ENCODE data around the gene MVP. TPM values are rescaled to one million over a fixed set of nuclear protein-coding genes. Genes with fewer than 3 reads are reported as not detected.
"Not testable (repeated sequence)": the region's sequence is repeated elsewhere in the genome, so short reads cannot be mapped to it uniquely, and the experiment has no call there.

The MVP gene
- total RNA-seq, 1 donor from 2014 or later = 431 TPM

DNA sequence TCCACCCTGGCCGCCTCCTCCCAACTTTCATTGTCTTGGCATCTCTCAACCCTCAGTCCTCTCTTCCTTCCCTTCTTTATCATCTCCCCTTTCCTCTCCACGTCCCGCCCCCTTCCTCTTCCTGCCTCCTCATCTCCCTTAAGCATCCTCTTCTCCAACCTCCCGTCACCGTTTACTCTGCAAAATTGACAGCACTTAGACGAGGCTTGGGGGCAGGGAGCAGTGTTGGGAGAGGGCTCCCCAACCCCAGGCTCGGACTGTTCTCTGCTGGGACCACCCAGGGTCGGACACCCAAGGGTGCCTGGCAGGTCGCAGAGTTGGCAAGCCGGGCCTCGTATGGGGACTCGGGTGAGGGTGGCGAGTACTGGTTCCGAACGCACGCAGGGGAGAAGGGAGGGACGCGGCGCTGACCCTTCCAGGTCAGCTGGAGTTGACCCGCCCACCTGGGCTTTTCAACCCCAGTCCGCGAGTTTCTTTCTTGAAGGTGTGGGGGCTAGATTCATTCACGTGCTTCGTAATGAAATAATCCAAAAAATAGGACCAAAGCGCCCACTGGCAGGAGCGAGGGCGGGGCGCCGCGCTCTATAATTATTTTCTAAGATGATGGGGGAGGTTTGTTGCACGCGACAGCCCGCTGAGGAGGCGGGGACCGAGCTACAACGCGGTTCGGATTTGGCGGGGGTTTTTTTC lies 5.1 kb upstream of the MVP start:
- no peak for DNase-seq (ENCODE audit: low read depth)

DNA sequence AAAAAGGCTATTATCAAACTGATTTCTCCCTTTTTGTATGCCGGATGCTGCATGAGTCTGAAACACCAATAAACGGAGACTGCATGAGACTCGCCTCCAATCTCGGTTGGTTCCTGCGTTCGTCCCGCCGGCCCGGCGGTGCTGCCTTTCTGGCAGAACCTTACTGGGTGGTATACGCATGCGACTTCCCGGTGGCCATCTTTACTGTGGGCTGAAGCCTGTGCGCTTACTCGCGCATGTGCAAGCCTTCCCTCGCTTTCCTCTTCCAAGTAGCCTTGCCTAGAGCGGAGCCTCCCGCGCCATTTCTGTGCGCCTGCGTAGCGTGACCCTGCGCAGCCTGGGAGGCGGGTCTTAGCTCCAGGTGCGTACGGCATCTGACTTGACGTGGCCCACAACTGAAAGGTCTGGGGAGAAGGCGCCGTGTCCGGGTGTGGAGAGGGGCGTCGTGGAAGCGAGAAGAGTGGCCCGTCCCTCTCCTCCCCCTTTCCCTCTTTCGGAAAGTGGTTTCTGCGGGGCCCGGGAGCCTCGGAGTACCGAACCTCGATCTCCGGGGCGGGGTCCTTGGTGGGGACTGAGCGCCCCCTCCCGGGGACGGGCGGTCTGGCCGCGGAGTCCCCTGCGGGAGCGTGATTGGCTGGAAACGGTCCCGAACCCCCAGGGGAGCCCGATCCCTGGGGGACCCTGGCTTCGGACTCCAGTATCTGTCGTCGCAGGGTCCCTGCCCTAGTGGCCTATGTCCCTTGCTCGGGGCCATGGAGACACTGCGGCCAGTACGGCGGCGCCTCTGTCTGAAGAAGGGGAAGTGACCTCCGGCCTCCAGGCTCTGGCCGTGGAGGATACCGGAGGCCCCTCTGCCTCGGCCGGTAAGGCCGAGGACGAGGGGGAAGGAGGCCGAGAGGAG lies 4.2 kb upstream of the MVP start, which contains the start of gene PAGR1:
TSS of gene PAGR1 (plus strand) at position 360 of the 901 bp plus-strand sequence. CDS start at position 734, 374 bp downstream.
- peak; percentile 99 for DNase-seq (ENCODE audit: low read depth)

DNA sequence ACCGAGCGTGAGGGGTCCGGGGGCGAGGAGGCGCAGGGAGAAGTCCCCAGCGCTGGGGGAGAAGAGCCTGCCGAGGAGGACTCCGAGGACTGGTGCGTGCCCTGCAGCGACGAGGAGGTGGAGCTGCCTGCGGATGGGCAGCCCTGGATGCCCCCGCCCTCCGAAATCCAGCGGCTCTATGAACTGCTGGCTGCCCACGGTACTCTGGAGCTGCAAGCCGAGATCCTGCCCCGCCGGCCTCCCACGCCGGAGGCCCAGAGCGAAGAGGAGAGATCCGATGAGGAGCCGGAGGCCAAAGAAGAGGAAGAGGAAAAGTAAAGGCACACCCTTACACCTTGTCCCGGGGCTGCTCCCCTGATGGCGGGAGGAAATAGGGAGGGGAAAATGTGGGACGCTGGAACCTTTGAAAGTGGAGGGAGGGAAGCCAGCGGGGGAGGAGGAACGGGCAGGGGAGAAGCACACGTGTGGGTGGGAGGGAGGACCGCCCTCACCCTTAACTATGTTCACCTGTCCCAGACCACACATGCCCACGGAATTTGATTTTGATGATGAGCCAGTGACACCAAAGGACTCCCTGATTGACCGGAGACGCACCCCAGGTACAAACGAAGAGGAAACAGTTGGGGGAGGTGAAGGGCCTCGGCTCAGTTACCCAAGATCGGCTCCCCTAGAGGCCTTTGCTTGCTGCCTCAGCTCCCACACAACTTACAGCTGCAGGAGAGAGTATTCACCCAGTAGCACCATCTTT lies 3.4 kb upstream of the MVP start:
- no peak for DNase-seq (ENCODE audit: low read depth)

DNA sequence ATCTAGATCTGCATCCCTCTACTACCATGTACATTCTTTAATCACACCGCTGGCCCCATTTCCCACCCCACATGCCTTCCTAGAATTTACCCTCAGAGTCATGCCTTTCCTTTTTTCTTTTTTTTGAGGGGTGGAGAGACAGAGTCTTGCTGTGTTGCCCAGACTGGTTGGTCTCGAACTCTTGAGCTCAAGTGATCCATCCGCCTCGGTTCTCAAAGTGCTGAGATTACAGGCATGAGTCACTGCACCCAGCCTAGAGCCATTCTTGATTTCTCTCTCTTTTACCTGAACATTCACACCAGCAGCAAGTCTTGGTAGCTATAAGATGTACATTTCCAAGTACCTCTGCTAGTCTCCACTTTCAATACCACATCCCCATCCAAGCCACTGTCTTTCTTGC lies 2.2 kb upstream of the MVP start:
- no peak for DNase-seq (ENCODE audit: low read depth)

DNA sequence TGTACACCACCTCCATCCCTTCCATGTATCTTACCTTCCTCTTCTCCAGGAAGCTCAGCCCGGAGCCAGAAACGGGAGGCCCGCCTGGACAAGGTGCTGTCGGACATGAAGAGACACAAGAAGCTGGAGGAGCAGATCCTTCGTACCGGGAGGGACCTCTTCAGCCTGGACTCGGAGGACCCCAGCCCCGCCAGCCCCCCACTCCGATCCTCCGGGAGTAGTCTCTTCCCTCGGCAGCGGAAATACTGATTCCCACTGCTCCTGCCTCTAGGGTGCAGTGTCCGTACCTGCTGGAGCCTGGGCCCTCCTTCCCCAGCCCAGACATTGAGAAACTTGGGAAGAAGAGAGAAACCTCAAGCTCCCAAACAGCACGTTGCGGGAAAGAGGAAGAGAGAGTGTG lies 756 bp upstream of the MVP start:
- no peak for DNase-seq (ENCODE audit: low read depth)

DNA sequence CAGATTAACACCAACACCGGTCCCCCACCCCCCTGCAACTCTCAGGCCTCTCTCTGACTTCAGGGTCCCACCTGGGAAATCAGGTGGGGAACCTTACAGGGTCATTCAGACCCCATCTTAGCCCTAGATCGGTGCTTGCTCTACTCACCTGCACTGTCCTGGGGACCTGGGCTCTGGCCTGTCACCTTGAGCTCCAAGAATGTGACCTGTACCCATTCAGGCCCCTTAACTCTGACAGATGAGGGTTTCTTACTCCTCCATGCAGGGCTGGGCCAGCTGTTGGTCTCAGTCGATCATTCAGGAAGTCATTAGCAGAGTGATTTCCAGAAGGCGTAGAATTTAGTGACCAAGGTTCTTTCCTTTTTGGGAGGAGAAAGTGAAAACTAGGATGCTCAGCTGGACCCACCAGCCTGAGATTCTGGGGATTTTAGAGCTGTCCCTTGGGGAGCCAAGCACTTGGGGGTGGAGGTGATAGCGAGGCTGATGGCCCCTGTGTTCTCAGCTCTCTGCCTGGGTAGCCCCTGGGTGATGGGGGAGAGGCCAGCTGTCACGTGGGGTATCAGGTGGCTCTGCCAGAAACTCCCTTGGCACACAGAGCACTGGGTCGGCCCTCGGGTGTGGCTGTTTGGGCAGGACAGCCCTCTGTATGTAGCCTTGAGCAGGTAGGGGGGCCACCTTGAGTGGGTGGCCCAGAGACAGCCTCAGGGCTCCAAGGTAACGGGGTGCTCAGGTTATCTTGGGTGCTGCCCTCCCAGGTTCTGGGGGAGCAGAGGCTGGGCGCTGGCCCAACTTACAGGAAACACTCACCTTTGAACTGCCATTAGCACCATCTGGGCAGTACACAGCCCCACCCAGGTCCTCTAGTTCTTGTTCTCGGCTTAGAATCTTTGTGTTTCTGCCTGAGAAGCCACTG lies 724 bp downstream of the MVP start:
- peak; percentile 58 for DNase-seq (ENCODE audit: low read depth)

DNA sequence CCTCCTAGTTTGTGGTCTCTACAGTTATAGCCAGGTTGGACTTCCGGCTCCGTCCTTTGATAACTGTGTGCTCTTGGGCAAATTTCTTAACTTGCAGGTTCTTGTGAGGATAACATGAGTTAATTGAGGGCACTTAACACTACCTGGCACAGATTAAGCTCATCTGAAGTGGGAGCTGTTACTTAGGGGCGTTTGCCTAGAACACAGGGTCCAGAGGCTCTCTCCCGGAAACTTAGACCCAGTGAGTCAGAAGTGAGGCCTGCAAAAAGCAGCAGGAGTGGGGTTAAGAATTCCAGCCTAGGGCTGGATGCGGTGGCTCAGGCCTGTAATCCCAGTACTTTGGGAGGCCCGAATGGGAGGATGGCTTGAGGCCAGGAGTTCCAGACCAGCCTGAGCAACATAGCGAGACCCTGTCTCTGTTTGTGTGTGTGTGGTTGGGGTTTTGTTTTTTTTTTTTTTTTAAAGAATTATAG lies 1.4 kb downstream of the MVP start:
- peak; percentile 86 for DNase-seq (ENCODE audit: low read depth)

DNA sequence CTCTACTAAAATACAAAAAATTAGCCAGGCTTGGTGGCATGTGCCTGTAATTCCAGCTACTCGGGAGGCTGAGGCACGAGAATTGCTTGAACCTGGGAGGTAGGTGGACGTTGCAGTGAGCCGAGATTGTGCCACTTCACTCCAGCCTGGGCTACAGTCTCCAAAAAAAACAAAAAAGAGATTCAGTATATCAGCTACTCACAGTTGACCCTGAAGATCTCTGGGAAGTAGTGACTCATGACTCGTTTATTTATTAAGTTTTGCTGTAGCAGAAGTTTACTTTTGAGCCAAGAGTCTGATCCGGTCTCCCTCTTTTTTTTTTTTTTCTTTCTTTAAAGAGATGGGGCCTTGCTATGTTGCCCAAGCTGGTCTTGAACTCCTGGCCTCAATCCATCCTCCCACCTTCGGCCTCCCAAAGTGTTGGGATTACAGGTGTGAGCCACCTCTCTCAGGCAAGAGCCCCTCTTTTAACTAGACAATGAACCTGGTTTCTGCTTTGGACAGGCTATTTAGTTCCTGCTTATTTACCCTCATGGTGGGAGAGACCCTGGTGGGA lies 4.4 kb downstream of the MVP start:
- DNase-seq (ENCODE audit: low read depth) = peak; percentile 89

DNA sequence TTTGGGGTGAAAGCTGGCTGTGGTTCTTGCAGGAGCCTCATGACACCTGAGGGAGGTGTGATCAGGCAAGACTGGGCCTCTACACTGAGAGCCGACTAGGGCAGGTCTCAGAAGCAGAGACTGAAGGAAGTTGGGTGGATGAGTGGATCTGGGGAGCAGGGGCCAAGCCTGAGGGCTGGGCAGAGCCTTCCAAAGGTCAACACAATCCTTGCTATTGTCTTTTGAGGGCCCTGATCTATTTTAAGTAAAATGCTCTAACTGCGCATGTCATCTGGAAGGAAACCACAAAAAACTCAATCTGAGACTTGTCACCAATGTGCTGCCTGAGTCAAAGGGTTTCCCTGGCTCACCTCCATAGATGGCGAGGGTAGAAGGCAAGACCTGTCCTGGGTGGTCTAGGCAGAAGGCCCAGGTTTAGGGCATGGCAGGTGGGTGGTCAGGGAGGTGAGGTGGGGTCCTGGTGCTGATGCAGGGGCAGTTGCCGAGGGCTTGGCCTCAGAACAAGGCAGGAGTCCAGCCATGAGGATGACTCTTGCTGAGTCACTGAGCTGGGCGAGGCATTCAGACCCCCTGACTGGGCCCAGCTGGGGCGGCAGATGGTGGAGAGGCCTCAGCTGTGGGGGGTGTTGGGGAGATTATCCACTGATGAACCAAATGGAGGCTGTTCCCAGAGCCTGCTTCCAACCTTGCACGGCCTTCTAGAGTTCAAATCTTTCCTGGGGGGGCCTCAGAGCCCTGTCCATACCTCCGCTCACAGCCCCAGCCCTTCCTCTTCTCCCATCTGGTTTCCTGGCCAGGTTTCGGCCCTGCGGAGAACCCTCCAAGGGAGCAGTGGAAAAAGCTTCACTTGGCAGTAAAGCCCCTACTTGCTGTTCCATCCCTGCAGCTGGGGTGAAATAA lies 5.1 kb downstream of the MVP start:
- DNase-seq (ENCODE audit: low read depth) = peak; percentile 61

DNA sequence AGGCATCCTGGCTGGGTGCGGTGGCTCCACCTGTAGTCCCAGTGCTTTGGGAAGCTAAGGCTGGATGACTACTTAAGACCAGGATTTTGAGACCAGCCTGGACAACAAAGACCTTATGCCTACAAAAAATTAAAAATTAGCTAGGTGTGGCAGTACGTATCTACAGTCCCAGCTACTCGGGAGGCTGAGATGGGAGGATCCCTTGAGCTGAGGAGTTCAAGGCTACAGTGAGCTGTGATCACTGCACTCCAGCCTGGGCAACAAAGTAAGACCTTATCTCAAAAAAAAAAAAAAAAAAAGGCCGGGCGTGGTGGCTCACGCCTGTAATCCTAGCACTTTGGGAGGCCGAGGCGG lies 6.1 kb downstream of the MVP start:
- no peak for DNase-seq (ENCODE audit: low read depth)

DNA sequence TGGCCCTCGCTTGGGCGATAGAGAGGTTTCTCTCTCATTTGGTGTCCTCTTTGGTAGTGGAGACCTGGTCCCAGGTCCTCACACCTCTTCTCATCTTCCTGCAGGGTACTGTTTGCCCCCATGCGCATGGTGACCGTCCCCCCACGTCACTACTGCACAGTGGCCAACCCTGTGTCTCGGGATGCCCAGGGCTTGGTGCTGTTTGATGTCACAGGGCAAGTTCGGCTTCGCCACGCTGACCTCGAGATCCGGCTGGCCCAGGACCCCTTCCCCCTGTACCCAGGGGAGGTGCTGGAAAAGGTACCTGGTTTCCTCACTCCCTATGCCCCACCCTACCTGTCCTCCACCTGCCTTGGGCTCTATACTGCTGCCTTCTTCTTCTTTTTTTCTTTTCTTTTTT lies 10.5 kb downstream of the MVP start:
- DNase-seq (ENCODE audit: low read depth) = no peak

DNA sequence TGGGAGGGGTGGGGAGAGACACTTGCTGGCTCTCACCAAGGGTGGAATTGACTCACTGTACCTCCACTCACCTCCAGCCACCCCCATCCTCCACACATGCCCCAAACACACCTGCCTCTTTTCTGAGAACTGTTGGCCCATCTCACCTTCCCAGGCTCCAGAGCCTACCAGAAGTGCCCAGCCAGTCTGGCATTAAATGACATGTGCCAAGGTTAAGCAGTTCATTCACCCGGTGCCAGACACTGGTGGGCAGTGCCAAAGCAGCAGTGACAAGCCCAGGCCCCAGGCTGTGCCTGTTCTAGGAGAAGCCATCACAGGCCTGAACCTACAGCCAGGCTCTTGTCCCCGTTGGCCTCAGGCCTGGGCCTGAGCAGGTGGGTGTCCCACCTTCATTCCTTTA lies 11.2 kb downstream of the MVP start:
- DNase-seq (ENCODE audit: low read depth) = no peak

DNA sequence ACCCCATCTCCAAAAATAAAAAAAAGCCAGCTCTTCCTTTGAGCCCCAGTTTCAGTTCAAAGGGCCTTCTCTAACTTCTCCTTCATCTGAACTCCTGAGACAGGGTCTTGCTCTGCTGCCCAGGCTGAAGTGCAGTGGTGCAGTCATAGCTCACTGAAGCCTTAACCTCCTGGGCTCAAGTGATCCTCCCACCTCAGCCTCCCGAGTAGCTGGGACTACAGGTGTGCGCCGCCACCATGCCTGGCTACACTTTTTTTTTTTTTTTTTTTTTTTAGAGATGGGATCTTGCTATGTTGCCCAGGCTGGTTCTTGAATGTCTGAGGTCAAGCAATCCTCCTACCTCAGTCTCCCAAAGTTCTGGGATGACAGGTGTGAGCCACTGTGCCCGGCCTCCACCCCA lies 13.0 kb downstream of the MVP start:
- DNase-seq (ENCODE audit: low read depth) = not testable (repeated sequence)

DNA sequence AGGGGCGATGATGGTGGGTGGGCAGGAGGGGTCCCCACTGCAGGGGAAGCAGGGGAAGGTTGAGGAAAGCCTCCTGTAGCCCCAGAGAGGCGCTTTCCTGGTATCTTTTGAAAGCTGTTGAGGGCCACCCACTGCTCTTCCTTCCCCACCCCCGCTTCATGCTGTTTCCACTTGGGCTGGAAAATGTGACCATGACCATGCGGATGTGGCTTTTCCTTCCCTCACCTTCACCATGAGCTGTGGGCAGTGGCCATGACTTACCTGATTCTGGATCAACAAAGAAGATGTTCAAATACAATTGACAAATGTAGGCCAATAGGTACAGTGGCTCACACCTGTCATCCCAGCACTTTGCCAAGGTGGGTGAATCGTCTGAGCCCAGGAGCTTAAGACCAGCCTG lies 13.8 kb downstream of the MVP start:
- DNase-seq (ENCODE audit: low read depth) = no peak

DNA sequence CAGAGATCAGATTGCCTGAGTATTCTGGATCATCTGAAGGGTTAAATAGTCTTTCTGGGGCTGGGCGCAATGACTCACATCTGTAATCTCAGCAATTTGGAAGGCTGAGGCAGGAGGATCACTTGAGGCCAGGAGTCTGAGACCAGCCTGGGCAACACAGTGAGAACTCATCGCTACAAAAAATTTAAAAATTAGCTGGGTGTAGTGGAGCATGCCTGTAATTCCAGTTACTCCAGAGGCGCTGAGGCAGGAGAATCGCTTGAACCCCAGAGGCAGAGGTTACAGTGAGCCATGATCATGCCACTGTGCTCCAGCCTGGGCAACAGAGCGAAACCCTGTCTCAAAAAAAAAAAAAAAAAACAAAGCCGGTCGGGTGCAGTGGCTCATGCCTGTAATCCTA lies 15.7 kb downstream of the MVP start:
- DNase-seq (ENCODE audit: low read depth) = no peak

DNA sequence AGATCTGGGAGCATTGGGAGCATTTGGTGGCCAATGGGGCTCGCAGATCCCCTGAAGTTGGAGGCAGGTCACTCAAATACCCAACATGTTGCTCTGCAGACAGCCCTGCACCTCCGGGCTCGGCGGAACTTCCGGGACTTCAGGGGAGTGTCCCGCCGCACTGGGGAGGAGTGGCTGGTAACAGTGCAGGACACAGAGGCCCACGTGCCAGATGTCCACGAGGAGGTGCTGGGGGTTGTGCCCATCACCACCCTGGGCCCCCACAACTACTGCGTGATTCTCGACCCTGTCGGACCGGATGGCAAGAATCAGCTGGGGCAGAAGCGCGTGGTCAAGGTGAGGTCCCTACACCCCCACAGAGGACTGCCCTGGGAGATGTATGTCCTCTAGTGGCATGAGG lies 16.4 kb downstream of the MVP start:
- no peak for DNase-seq (ENCODE audit: low read depth)

DNA sequence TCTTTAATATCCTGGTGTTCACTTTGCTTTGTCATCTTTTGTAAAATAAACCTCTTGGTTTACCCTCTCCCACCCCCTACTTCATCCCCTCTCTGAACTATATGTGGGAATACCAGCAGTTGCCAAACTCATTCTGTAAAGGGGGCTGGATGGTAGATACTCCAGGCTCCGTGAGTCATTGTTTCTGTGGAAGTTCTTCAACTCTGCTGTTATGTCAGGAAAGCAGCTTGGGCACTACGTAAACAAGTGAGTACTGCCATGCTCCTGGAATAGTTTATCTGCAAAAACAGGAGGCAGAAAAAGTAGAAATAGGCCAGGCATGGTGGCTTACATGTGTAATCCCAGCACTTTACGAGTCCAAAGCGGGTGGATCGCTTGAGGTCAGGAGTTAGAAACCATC lies 17.6 kb downstream of the MVP start:
- DNase-seq (ENCODE audit: low read depth) = no peak

DNA sequence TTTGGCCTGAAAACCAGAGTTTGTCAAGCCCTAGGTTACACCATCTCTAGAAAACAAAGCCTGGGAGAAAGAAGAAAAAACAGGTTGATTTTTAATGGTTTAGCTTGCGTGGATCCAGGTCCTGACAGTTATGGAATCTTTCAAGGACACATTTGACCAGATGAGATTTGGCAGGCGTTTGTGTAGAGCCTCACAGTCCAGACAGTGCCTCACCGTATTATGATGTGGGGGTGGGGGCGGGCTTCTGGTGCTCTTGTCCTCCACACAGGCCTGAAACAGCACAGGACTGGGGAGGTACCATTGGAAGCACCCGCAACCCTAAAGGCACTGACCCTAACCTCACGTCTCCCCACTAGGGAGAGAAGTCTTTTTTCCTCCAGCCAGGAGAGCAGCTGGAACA lies 19.6 kb downstream of the MVP start:
- no peak for DNase-seq (ENCODE audit: low read depth)

DNA sequence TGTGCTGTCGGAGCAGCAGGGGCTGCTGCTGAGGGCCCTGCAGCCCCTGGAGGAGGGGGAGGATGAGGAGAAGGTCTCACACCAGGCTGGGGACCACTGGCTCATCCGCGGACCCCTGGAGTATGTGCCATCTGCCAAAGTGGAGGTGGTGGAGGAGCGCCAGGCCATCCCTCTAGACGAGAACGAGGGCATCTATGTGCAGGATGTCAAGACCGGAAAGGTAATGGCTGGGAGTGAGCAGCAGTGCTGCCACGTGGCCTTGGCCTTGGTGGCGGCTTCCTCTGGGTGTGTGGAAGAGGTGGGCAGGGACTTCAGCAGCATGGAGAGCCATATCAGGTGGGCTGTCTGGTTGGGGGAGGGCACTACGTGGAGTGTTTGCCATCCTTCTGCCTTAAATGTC lies 20.0 kb downstream of the MVP start:
- no peak for DNase-seq (ENCODE audit: low read depth)

DNA sequence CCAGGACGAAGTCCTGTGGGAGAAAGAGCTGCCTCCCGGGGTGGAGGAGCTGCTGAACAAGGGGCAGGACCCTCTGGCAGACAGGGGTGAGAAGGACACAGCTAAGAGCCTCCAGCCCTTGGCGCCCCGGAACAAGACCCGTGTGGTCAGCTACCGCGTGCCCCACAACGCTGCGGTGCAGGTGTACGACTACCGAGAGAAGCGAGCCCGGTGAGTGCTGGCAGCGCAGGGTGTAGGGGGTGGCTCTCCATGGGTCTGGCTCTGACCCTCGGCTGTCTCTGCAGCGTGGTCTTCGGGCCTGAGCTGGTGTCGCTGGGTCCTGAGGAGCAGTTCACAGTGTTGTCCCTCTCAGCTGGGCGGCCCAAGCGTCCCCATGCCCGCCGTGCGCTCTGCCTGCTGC lies 21.4 kb downstream of the MVP start:
- no peak for DNase-seq (ENCODE audit: low read depth)
